Measurements from ENCODE around the gene FMOD. TPM values are rescaled to one million over a fixed set of nuclear protein-coding genes. Genes with fewer than 3 reads are reported as not detected.

Gene FMOD
- total and polyA plus RNA-seq, 5 donors = 35.9 to 91.6 (median 60.2) TPM

DNA sequence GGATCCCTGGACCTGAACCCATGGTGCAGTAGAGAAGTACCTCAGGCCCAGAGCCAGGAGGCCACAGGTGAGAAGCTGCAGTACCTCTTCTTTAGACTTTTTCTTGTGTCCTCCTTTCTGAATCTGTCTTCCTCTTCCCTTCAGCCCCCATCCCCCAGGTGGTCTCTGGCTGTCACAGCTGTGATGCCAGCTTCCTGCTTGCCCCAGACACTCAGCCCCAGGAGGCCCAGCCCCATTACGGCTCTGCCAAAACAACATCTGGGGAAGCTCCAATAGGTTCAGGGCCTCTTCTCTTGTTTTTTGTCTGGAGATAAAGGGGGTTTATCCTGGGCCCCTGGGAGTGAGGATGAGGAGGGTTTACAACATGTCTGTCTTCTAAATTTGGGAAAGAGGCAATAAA, 55.1 kb downstream of the FMOD start:
- no peak overlapping the region for H3K27ac ChIP-seq (ENCODE audit: low read length)
- H3K27me3 ChIP-seq (ENCODE audit: control insufficient read depth, insufficient read depth) = no peaks in the 10 kb centered on the region
- H3K4me1 ChIP-seq (ENCODE audit: control insufficient read depth, insufficient read depth, low read length) = peaks cover 7% of the 10 kb centered on the region
- H3K4me3 ChIP-seq (ENCODE audit: low read length) = no peak overlapping the region
- intact Hi-C loops (cut with DNase I) = no loop called here
- DNase-seq (no peak), ATAC-seq (no peak)
- 67% methylated on average over 1 of the region's 1 CpG for WGBS
- H3K9me3 ChIP-seq (ENCODE audit: control insufficient read depth, low read length) = no peaks in the 10 kb centered on the region

GRCh38 chr1:203291201-203292096, 59.5 kb downstream of the FMOD start:
- Histone ChIP-seq H3K4me3 (ENCODE audit: low read length) (no peak overlapping the region), H3K27ac (ENCODE audit: low read length) (peak overlapping the region; percentile 95), H3K27me3 (ENCODE audit: control insufficient read depth, insufficient read depth) (no peaks in the 10 kb centered on the region), H3K4me1 (ENCODE audit: control insufficient read depth, insufficient read depth, low read length) (peaks cover 27% of the 10 kb centered on the region), H3K9me3 (ENCODE audit: control insufficient read depth, low read length) (no peaks in the 10 kb centered on the region)
- WGBS = 77% methylated on average over 17 of the region's 17 CpGs
- ATAC-seq (peak in 1 of 2 donors; percentile 4), DNase-seq (peak in 1 of 3 donors; percentile 61)
- intact Hi-C loops (cut with DNase I) = no loop called here

Other genes starting within 250 kb of the FMOD start
- 10 to 100 TPM; 14.8 to 26.3 (median 22.5) TPM for gene ADORA1, start 223.4 kb downstream of the FMOD start, total RNA-seq
- gene ADORA1, start 223.4 kb downstream of the FMOD start, polyA plus RNA-seq = 32.9 TPM
- gene MYBPH, start 175.3 kb downstream of the FMOD start, total RNA-seq = not detected
- 0.07 TPM for gene MYBPH, start 175.3 kb downstream of the FMOD start, polyA plus RNA-seq
- 1 to 10 TPM in 3 of 4 donors, not detected in 1; 1.1 to 2.0 (median 1.3) TPM for gene CHI3L1, start 164.4 kb downstream of the FMOD start, total RNA-seq
- 4.9 TPM for gene CHI3L1, start 164.4 kb downstream of the FMOD start, polyA plus RNA-seq
- under 1 TPM in 3 of 4 donors, not detected in 1; 0.25 to 0.64 (median 0.32) TPM for gene CHIT1, start 121.4 kb downstream of the FMOD start, total RNA-seq
- gene CHIT1, start 121.4 kb downstream of the FMOD start, polyA plus RNA-seq = 0.09 TPM
- gene BTG2, start 45.6 kb downstream of the FMOD start, total RNA-seq = 100 to 1,000 TPM in 2 of 4 donors, 10 to 100 TPM in 2; 68.1 to 361 (median 105) TPM
- gene BTG2, start 45.6 kb downstream of the FMOD start, polyA plus RNA-seq = 333 TPM
- gene PRELP, start 124.7 kb upstream of the FMOD start, total RNA-seq = 100 to 1,000 TPM in 1 of 4 donors, 10 to 100 TPM in 3; 43.9 to 109 (median 67.4) TPM
- 61.9 TPM for gene PRELP, start 124.7 kb upstream of the FMOD start, polyA plus RNA-seq
- gene OPTC, start 143.0 kb upstream of the FMOD start, total RNA-seq = not detected
- not detected for gene OPTC, start 143.0 kb upstream of the FMOD start, polyA plus RNA-seq

All from right cardiac atrium (tissue), 5 donors.